COR-L47 (cell line): ENCODE results near the gene WDR54.
"Not testable (repeated sequence)": the region's sequence is repeated elsewhere in the genome, so short reads cannot be mapped to it uniquely, and the experiment has no call there.

ENCODE experiments used
- DNase-seq: peaks from one replicate; lab custom pipeline; 2025; lab: John Stamatoyannopoulos, UW

WDR54 gene

GRCh38 chr2:74406035-74406434 is 15.5 kb upstream of the WDR54 start:
- no peak for DNase-seq

- DNase-seq = no peak
Measured at GRCh38 chr2:74407682-74408081, 13.8 kb upstream of the WDR54 start.

GRCh38 chr2:74413001-74413698 is 8.4 kb upstream of the WDR54 start:
- no peak for DNase-seq

- no peak for DNase-seq
Measured at GRCh38 chr2:74414441-74414840, 7.1 kb upstream of the WDR54 start.

GRCh38 chr2:74414881-74415761 is 6.4 kb upstream of the WDR54 start:
- no peak for DNase-seq

GRCh38 chr2:74415762-74416395 is 5.7 kb upstream of the WDR54 start:
- DNase-seq = no peak

GRCh38 chr2:74416778-74417177 is 4.8 kb upstream of the WDR54 start:
- DNase-seq = no peak

- DNase-seq = no peak
Measured at GRCh38 chr2:74417197-74417596, 4.3 kb upstream of the WDR54 start.

- DNase-seq = no peak
Measured at GRCh38 chr2:74417763-74418162, 3.8 kb upstream of the WDR54 start.

GRCh38 chr2:74418312-74418711 is 3.2 kb upstream of the WDR54 start:
- no peak for DNase-seq

- no peak for DNase-seq
Measured at GRCh38 chr2:74419345-74419744, 2.2 kb upstream of the WDR54 start.

GRCh38 chr2:74420006-74420405 is 1.5 kb upstream of the WDR54 start:
- no peak for DNase-seq

- DNase-seq = not testable (repeated sequence)
Measured at GRCh38 chr2:74420443-74421103, 957 bp upstream of the WDR54 start.

GRCh38 chr2:74423231-74424095 is 1.9 kb downstream of the WDR54 start:
- no peak for DNase-seq

GRCh38 chr2:74424139-74424992 is 2.8 kb downstream of the WDR54 start:
- DNase-seq = no peak

- DNase-seq = no peak
Measured at GRCh38 chr2:74424995-74425406, 3.5 kb downstream of the WDR54 start.

- DNase-seq = no peak
Measured at GRCh38 chr2:74425523-74425922, 4.0 kb downstream of the WDR54 start.

GRCh38 chr2:74426181-74426758 is 4.7 kb downstream of the WDR54 start:
- DNase-seq = no peak

- DNase-seq = no peak
Measured at GRCh38 chr2:74427551-74427950, 6.0 kb downstream of the WDR54 start.

- DNase-seq = no peak
Measured at GRCh38 chr2:74428675-74429074, 7.1 kb downstream of the WDR54 start.
